ENCODE results near the gene WASL. TPM values are rescaled to one million over a fixed set of nuclear protein-coding genes. Genes with fewer than 3 reads are reported as not detected.

WASL gene
- total RNA-seq, 1 donor from 2014 or later, result 10.2 TPM

GRCh38 chr7:123695944-123696677, 52.7 kb downstream of the WASL start:
- DNase-seq (ENCODE audit: low read depth, low spot score), result no peak

DNA sequence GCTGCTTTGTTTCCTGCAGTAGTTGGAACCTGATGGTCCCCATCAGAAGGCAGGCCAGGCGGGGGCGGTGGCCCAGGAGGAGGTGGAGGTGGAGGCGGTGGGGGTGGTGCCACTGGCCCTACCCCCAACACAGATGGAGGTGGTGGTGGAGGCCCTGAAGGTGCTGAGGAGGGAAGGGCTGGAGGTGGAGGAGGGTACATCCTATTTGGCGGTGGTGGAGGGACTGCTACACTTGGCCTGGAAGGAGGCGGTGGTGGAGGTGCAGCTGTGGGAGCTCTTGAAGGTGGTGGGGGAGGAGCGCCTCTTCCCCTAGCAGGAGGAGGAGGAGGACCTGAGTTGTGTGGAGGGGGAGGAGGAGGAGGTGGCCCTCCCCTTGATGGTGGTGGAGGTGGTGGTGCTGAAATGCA, 56.3 kb downstream of the WASL start:
- no peak for DNase-seq (ENCODE audit: low read depth, low spot score)

GRCh38 chr7:123690550-123690949, 58.3 kb downstream of the WASL start:
- no peak for DNase-seq (ENCODE audit: low read depth, low spot score)

DNA sequence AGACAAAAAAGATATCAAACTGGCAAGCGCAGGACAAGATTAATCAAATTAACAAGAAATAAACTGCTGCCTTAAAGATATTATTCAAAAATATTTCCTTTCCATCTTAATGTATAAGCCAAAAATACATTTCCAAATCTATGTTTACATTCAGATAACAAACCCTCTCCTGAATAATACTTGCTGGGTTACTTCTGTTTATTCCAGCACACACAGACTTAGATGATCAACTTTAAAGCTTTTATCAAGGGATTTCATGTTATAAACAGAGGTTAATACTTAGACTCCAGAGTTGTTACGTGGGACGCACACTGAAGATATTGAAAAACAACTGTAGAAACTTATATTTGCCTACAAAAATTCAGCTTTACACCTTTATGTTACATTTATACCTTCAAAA, 59.6 kb downstream of the WASL start:
- no peak for DNase-seq (ENCODE audit: low read depth, low spot score)

DNA sequence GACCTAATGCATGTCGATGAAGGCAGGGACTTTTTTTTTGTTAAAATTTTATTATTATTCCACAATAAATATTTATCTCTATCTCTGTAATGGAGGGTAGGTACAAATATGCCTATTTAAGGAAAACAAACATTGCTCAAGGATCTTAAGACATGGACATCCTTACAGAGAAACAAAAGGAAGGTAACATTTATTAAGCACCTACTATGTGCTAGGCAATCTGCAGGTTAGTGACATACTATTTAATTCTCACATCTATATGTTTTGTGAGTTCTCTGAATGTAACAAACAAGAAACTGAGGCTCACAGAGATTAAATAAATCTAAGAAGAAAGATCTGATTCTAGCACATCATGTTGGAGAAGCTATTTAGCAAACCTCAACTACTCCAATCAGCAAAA, 61.1 kb downstream of the WASL start:
- DNase-seq (ENCODE audit: low read depth, low spot score), result no peak

DNA sequence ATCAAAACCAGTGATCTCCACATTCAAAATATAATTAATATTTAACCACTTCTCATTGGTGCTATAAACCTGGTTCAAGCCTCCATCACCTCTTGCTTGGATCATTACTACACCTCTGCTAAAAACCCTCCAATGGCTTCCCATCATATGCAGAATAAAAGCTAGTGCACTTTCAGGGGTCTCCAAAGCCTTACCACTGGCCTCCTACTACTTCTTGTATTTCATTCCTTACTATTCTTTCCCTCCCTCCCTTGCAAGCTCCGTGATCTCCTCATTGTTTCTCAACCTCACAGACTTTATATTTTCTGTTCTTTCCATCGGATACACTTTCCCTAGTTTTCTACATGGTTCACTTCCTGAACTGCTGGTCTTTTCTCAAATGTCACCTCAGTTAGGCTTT, 61.6 kb downstream of the WASL start:
- DNase-seq (ENCODE audit: low read depth, low spot score), result no peak

- peak; percentile 7 for DNase-seq (ENCODE audit: low read depth, low spot score)
Observed at GRCh38 chr7:123682690-123683089, 66.1 kb downstream of the WASL start.

- DNase-seq (ENCODE audit: low read depth, low spot score), result no peak
Observed at GRCh38 chr7:123681561-123681960, 67.2 kb downstream of the WASL start.

DNA sequence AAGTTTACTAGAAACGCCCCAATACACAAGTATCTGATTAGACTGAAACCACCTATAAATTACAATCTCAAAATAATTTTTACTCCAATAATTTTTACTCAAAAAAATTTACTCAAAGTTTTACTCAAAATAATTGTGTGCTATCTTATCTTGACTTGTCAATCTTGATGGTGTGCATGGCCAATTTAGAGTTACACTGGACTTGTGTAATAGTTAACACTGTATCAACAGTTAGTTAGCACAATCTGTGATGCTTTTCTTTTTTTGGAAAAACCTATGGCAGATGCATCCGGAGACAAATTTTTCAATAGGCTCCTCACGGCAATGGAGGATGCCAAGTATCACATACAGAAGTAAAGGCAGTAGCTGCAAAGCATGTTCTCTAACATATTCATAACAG, 68.2 kb downstream of the WASL start:
- DNase-seq (ENCODE audit: low read depth, low spot score), result no peak

- DNase-seq (ENCODE audit: low read depth, low spot score), result no peak
Observed at GRCh38 chr7:123679614-123680013, 69.2 kb downstream of the WASL start.

GRCh38 chr7:123677061-123677715, 71.6 kb downstream of the WASL start:
- DNase-seq (ENCODE audit: low read depth, low spot score), result no peak

DNA sequence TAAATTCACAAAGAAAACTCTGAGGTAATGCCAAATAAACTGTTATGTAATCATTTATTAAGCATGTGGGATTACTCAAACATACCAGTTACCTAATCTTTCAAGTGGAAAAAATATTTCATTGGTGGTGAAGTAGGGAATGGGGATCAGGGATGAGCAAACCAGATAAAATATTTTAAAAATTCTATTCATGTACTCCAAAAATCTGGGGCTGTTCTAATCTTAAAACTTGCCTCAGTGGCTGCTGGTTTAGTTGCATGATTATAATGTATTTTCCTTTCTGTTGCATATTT, 73.7 kb downstream of the WASL start:
- no peak for DNase-seq (ENCODE audit: low read depth, low spot score)

GRCh38 chr7:123674399-123675180, 74.2 kb downstream of the WASL start:
- no peak for DNase-seq (ENCODE audit: low read depth, low spot score)

DNA sequence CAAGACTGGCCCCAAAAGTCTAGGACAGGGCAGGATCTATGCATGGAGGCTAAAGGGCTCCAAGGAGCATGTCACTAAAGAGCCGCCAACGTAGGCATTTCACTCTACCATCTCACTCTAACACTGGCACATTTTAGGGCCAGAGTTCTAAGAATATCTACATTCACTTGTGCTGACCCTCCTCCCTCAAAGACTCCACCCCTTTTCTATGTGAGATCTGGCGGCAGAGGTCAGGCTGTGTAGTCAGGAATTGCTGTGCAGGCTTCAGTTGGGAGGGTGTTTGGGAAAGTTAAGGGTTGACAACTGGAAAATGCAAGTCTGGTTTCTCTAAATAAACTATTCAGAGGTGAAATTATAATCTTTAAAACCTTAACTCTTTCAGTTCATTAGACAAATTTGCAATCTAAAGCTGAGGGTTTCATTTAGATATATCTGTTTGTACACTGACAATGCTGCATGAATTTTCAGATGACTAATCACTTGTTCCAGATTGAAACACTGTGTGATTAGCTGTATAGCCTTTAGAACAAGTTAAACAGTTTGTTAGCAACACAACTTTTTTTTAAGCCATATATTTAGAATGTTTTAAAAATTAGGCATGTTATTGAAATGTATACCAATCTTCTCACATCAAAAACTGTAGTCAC, 74.9 kb downstream of the WASL start:
- DNase-seq (ENCODE audit: low read depth, low spot score), result no peak

DNA sequence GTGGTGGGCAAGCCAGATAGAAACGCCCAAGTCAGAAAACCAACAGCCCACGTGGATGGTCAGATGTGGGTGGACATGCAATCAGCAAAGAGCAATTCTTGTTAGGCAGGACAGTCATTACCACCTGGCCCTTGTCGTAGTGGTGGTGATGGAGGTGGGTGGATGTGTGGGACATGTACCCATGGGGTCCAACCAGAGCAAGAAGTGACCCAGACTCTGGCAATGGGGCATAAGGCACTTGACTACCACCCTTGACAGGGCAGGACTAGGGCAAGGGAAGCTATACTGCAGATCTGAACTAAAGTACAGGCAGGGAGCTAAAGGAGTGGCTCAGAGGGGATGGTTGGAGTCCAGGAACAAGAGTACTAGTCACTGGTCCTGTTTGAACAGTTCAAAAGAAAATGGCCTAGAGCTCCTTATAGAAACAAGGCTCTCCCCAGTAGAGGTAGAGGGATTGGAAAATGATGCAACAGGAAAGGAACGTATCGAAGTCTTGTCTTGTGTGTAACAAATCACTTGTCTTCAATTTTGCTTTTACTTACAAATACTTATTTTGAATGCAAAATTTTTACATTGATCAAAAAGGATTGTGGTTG, 75.6 kb downstream of the WASL start:
- no peak for DNase-seq (ENCODE audit: low read depth, low spot score)

GRCh38 chr7:123669485-123669884, 79.3 kb downstream of the WASL start:
- DNase-seq (ENCODE audit: low read depth, low spot score), result no peak

DNA sequence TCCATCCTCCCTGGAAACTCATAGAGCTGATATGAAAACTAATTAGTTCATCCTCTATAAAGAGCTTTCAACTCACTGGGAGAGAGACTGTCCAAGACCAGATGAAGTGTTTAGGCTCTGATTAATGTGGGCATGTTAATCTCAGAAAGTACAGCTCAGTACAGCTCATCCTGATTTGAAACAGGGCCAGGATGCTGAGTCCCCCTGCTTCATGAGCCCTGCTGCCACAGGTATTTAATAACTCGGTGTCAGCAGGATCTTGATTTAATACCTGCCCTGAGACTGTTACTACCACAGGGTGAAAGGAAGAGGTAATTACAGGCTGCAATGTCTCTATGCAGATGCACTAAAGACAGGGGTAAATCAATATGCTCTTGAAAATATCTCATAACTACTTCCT, 82.3 kb downstream of the WASL start:
- DNase-seq (ENCODE audit: low read depth, low spot score), result no peak

DNA sequence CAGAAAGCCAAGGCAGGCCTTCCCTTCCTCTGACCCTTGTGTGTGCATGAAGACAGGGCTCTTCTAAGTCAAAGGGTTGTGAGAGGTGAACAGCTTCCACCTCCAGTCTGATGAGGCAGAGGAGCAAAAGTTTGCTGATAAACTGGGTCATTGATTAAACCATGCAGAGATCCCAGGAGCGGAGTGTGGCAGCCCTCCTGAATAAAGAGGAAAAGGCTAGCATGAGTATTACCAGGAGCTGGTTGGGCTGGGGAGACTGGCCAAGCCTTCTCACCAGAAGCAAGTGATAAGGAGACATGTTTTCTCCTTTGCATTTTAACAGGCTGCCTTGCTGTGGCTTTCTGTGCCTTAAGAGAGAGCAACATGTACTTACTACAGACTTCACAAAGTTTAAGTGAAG, 82.9 kb downstream of the WASL start:
- no peak for DNase-seq (ENCODE audit: low read depth, low spot score)

GRCh38 chr7:123665157-123665556, 83.6 kb downstream of the WASL start:
- DNase-seq (ENCODE audit: low read depth, low spot score), result no peak

DNA sequence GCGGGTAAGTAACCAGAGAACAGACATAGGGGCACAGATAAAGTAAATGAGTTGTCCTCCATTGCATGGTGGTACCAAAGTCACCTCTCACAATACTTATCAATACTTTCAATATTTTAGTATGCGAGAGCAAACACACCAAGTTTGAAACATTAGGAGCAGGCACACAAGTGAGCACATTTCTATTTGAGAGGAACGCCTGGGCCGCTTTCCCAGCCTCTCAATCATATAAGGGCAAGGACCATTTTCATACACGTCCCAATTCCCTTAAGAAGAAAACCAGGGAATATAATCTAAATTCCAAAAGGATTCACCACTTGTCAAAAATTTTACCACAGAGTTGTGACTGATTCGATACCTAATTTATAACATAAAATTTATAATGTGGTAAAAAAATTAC, 85.6 kb downstream of the WASL start:
- no peak for DNase-seq (ENCODE audit: low read depth, low spot score)

DNA sequence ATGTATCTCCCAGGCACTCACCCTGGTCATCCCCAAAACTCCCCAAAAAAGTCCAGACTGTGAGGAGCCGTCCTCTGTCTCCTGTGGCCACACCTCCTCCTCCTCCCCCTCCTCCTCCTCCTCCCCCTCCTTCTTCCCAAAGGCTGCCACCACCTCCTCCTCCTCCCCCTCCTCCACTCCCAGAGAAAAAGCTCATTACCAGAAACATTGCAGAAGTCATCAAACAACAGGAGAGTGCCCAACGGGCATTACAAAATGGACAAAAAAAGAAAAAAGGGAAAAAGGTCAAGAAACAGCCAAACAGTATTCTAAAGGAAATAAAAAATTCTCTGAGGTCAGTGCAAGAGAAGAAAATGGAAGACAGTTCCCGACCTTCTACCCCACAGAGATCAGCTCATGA, 86.0 kb downstream of the WASL start:
- DNase-seq (ENCODE audit: low read depth, low spot score), result no peak

DNA sequence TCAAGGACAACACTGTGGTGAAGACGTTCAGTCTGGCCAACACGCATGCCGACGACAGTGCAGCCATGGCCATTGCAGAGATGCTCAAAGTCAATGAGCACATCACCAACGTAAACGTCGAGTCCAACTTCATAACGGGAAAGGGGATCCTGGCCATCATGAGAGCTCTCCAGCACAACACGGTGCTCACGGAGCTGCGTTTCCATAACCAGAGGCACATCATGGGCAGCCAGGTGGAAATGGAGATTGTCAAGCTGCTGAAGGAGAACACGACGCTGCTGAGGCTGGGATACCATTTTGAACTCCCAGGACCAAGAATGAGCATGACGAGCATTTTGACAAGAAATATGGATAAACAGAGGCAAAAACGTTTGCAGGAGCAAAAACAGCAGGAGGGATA, 86.5 kb downstream of the WASL start:
- no peak for DNase-seq (ENCODE audit: low read depth, low spot score)

Data from pulmonary artery endothelial cell (primary cell).